ENCODE data around the gene TRAPPC10.
A peak's percentile ranks its signal among the peaks of the same experiment; 100 is the strongest.

TRAPPC10 gene

DNA sequence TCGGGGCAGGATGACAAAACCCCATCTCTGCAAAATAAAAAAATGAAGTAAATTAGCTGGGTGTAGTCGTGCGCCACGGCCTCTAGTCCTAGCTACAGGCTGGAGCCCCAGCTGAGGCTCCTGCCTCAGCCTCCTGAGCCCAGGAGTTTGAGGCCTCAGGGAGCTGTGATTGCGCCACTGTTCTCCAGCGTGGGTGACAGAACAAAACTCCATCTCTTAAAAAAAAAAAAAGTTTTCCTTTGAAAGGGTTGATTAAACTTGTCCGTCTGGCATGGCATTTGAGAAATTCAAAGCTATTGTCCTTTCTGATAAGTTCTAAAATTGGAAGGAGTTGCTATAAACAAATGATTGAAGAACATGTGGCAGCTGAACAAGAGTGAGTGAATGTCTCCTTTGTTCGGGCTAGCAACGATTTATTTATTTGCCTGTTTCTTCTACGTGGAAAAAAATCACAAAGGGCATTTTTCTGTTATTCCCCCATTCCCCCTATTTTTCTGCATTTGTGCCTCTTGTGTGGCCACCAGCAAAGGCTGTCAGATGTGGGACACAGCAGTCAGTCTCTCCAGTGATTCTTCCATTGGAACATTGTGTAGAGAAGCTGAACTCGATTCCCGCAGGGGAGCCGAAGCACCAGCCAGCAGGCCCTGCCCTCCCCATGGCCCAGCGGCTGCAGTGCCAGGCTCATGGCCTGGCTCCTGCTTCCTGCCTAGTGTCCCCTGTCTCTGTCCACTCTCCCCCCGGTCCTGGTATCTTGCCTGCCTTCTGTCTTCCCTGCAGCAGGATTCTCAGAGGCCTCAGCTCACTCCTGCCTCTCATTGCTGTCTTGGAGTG lies 73.6 kb downstream of the TRAPPC10 start:
- no peak for TF ChIP-seq RAD21 (IDR thresholded peaks at IDR 0.05; ENCODE audit: low read depth)
- TF ChIP-seq FOXM1 (IDR thresholded peaks at IDR 0.05; ENCODE audit: borderline replicate concordance, low read depth) = no peak
- no peak for TF ChIP-seq TEAD4 (IDR thresholded peaks at IDR 0.05)
- TF ChIP-seq CREB1 (IDR thresholded peaks at IDR 0.05; ENCODE audit: low read depth) = no peak
- peak; percentile 68; the same call in 1 of the 2 replicates for TF ChIP-seq CEBPB (IDR thresholded peaks at IDR 0.05)
- TF ChIP-seq, protein P1, sequence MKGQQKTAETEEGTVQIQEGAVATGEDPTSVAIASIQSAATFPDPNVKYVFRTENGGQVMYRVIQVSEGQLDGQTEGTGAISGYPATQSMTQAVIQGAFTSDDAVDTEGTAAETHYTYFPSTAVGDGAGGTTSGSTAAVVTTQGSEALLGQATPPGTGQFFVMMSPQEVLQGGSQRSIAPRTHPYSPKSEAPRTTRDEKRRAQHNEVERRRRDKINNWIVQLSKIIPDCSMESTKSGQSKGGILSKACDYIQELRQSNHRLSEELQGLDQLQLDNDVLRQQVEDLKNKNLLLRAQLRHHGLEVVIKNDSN (IDR thresholded peaks at IDR 0.05) = no peak
- TF ChIP-seq EGR1 (IDR thresholded peaks at IDR 0.05) = no peak
- TF ChIP-seq YY1 (IDR thresholded peaks at IDR 0.05; ENCODE audit: low read depth) = no peak

DNA sequence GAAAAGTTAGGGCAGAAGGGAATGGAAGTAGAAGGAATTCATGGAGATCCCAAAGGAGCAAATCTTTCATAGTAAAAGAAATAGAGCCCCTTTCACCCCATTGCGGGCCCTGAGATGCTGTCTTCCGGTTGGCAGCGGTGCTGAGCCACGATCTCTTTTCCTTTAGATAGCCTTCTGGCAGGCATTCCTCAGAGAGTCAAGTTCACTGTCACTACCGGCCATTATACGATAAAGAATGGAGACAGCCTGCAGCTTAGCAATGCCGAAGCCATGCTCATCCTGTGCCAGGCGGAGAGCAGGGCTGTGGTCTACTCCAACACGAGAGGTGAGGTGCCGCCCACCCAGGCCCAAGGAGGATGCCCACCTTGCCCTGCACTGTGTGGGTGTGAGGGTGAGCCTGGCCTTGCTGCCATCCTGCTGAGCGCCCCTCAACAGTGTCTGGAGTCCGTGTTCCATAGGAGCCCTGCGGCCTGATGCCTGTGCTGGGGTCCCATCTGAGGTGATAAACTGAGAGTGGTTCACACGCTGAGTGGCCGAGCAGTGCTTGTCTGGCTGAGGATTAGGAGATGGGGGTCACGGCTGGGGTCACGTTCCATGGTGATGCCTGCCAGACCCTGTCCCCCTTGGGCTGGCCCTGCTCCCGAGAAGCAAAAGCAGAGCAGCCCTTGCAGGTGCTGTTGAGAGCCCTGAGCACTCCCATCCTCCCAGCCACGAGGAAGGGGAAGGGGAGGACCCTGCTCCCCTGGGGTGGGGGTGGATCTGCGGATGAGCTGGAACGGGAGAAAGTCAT lies 74.7 kb downstream of the TRAPPC10 start:
- TF ChIP-seq CREB1 (IDR thresholded peaks at IDR 0.05; ENCODE audit: low read depth) = no peak

DNA sequence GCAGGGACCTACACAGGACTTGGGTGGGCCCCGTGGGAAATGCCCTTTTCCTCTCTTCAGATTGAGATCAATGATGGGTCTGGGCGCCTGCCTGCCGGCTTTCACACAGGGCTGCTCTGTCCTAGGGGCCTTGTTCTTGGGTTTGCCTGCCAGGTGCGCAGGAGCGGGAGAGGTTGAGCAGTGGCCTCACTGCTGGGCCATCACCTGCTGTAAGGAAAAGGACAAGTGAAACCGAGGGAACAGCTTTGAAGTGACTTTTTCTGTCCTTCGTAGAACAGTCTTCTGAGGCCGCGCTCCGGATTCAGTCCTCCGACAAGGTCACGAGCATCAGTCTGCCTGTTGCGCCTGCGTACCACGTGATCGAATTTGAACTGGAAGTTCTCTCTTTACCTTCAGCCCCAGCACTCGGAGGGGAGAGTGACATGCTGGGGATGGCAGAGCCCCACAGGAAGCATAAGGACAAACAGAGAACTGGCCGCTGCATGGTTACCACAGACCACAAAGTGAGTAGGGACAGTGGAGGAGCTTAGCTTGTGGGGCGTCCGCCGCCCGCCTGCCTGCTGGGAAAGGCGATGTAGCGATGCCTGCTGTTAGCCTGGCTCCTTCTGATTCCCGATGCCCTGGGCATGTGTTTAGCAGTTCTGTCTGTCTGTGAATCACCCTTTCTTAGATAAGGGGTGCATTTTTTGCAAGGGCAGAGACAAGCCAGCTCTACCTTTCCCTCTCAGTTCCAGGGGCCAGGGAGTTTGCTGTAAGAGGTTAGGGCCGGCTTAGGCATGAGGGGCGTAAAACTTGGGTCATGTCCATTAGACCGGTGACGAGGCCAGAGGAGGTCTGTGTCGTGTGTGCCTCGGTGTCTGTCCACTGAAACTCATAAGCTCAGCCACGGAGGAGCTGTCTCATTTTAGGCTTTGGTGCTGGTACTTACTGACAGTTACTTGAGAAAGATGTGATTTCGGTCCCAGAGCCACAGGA lies 75.6 kb downstream of the TRAPPC10 start:
- TF ChIP-seq NFIC (IDR thresholded peaks at IDR 0.05) = no peak
- no peak for TF ChIP-seq YY1 (IDR thresholded peaks at IDR 0.05; ENCODE audit: low read depth)
- no peak for TF ChIP-seq TCF12 (IDR thresholded peaks at IDR 0.05; ENCODE audit: low read depth)
- TF ChIP-seq ZBTB7A (IDR thresholded peaks at IDR 0.05; ENCODE audit: low read depth) = no peak
- no peak for TF ChIP-seq RAD21 (IDR thresholded peaks at IDR 0.05; ENCODE audit: low read depth)
- no peak for TF ChIP-seq EGR1 (IDR thresholded peaks at IDR 0.05)
- no peak for TF ChIP-seq REST (IDR thresholded peaks at IDR 0.05; ENCODE audit: low read depth)
- TF ChIP-seq TEAD4 (IDR thresholded peaks at IDR 0.05) = no peak
- TF ChIP-seq TAF1 (IDR thresholded peaks at IDR 0.05; ENCODE audit: low read depth) = no peak
- TF ChIP-seq, protein P1 (IDR thresholded peaks at IDR 0.05) = no peak
- no peak for TF ChIP-seq CREB1 (IDR thresholded peaks at IDR 0.05; ENCODE audit: low read depth)
- TF ChIP-seq CEBPB (IDR thresholded peaks at IDR 0.05) = no peak
- TF ChIP-seq FOXM1 (IDR thresholded peaks at IDR 0.05; ENCODE audit: borderline replicate concordance, low read depth) = no peak
- no peak for TF ChIP-seq MAX (IDR thresholded peaks at IDR 0.05)
- TF ChIP-seq EP300 (IDR thresholded peaks at IDR 0.05; ENCODE audit: borderline replicate concordance) = no peak

- TF ChIP-seq RAD21 (IDR thresholded peaks at IDR 0.05; ENCODE audit: low read depth) (no peak), TEAD4 (IDR thresholded peaks at IDR 0.05) (no peak), CEBPB (IDR thresholded peaks at IDR 0.05) (no peak), MAX (IDR thresholded peaks at IDR 0.05) (no peak), TCF12 (IDR thresholded peaks at IDR 0.05; ENCODE audit: low read depth) (no peak), CREB1 (IDR thresholded peaks at IDR 0.05; ENCODE audit: low read depth) (no peak), TAF1 (IDR thresholded peaks at IDR 0.05; ENCODE audit: low read depth) (no peak), REST (IDR thresholded peaks at IDR 0.05; ENCODE audit: low read depth) (no peak), FOXM1 (IDR thresholded peaks at IDR 0.05; ENCODE audit: borderline replicate concordance, low read depth) (no peak), ZBTB7A (IDR thresholded peaks at IDR 0.05; ENCODE audit: low read depth) (no peak), EP300 (IDR thresholded peaks at IDR 0.05; ENCODE audit: borderline replicate concordance) (no peak), NFIC (IDR thresholded peaks at IDR 0.05) (no peak), EGR1 (IDR thresholded peaks at IDR 0.05) (no peak)
- TF ChIP-seq, protein P1 (IDR thresholded peaks at IDR 0.05) = no peak
Measured at GRCh38 chr21:44088401-44088780, 76.3 kb downstream of the TRAPPC10 start.

Measured in Ishikawa (cell line).